Heart right ventricle (tissue), 16 donors: ENCODE results near the gene OXTR. TPM values are rescaled to one million over a fixed set of nuclear protein-coding genes. Genes with fewer than 3 reads are reported as not detected.

Source experiments
- ATAC-seq, 8 donors: fragments of 200-7000 bp; cut with Tn5 transposase; one replicate each; pipeline ENCODE4 v1.9.1; 2020; ENCODE audit warnings: mild to moderate bottlenecking in 8 of 8, moderate library complexity in 8 of 8, moderate number of reproducible peaks in 1 of 8
- DNase-seq, 2 donors: peaks; one replicate each; pipeline ENCODE4 v3.0.0-alpha.2; 2020
- H3K27ac ChIP-seq, 10 donors: fragments of 200-600 bp; sonication (generic) in 2 of 10; one replicate each; pipeline versions ENCODE4 v1.5.0 to v1.8.0; 2020 to 2022; ENCODE audit warnings: mild to moderate bottlenecking in 3 of 10
- H3K27me3 ChIP-seq, 7 donors: fragments of 200-600 bp; one replicate each; pipeline ENCODE4 v1.8.0; 2021 to 2022; ENCODE audit warnings: mild to moderate bottlenecking in 2 of 7
- H3K36me3 ChIP-seq, 9 donors: fragments of 200-600 bp; sonication (generic) in 1 of 9; one replicate each; pipeline versions ENCODE4 v1.5.0 to v1.8.0; 2020 to 2022; ENCODE audit warnings: mild to moderate bottlenecking in 2 of 9
- H3K4me1 ChIP-seq, 9 donors: fragments of 200-600 bp; sonication (generic) in 1 of 9; one replicate each; pipeline versions ENCODE4 v1.5.0 to v1.8.0; 2020 to 2022; ENCODE audit warnings: mild to moderate bottlenecking in 4 of 9
- H3K4me3 ChIP-seq, 10 donors: fragments of 200-600 bp; sonication (generic) in 2 of 10; one replicate each; pipeline versions ENCODE4 v1.5.0 to v1.8.0; 2020 to 2022; ENCODE audit warnings: mild to moderate bottlenecking in 7 of 10, moderate library complexity in 2 of 10
- H3K9me3 ChIP-seq, 11 donors: fragments of 200-600 bp in 10 of 11; sonication (generic) in 2 of 11; one replicate each; pipeline versions ENCODE4 v1.5.0 to v1.8.0; 2013 to 2022; ENCODE audit warnings: mild to moderate bottlenecking in 2 of 11, control low read depth in 1 of 11, moderate library complexity in 1 of 11
- CTCF ChIP-seq, 9 donors: fragments of 200-600 bp; sonication (generic) in 2 of 9; IDR thresholded peaks; one replicate each; pipeline versions ENCODE4 v1.5.0 to v1.8.0; 2021 to 2022; ENCODE audit warnings: antibody characterized with exemption in 9 of 9, mild to moderate bottlenecking in 5 of 9, moderate library complexity in 1 of 9
- WGBS, 2 donors: extraction: QIAGEN DNeasy Blood & Tissue Kit; methylation state at CpG; one replicate each; pipeline ENCODE4 v1.1.7; 2013; ENCODE audit warnings: inconsistent platforms in 1 of 2; 5-methylcytosine and 5-hydroxymethylcytosine counted together
- intact Hi-C, 10 donors: fragments of 100-400 bp; cut with DNase I; formaldehyde crosslinking; loops; one replicate each; pipeline versions ENCODE4 v1.11.1 to v1.14.2; 2022
- polyA plus RNA-seq, 2 donors: library from polyadenylated mRNA; stranded (reverse); fragments of 200-250 nt; gene quantifications; one replicate each; pipeline ENCODE4 v1.2.3, GENCODE V29; 2013
- total RNA-seq, 10 donors: library from RNA; stranded (reverse); fragmentation: NEBNext Ultra II Directional in 3 of 10; extraction: Animal tissue kit (Norgen Biotek cat#: 25700) in 3 of 10; gene quantifications; one replicate each; pipeline versions ENCODE4 v1.2.1 to v1.2.4, GENCODE V29; 2021 to 2023
- donor health status: Arrhythmogenic right ventricular cardiomyopathy.
- donor health status: ischemic (EF 13 %, LVEDD 7.1; RV severe dilation, severe dysfunction).
- donor health status: healthy with polysubstance abuse.
- donor health status: DM: no; HTN: yes; CAD: no.
- donor health status: DM: no; HTN: no; CAD: no.
- donor health status: ischemic (EF 25% LVEDD 6.9; RV normal size, moderate dysfunction).
- donor health status: ischemic (EF 25% LVEDD 5.7; RV mildly dilated, moderate dysfunction).
- donor health status: healthy.
- donor health status: DM: yes; HTN: yes; CAD: no.
- donor health status: Ischemic cardiomyopathy.
- donor health status: ischemic (EF 35%, LVEDD 5.7; RV mildly dilated, moderate dysfunction).
- donor health status: nonischemic (EF 11% LVEDD 7.7; RV severe dilation, severe dysfunction).
- donor health status: DM: yes; HTN: yes; CAD: no.
- donor health status: PGD.
- donor health status: ischemic (EF 29% LVEDD 5.4; RV normal size, mild dysfunction).
- donor health status: nonischemic (EF 23%, LVEDD 6.1; RV moderate dilation, normal function).

The OXTR gene
- total and polyA plus RNA-seq, 12 donors, result 0.12 to 0.49 (median 0.21) TPM; not detected in 2

DNA sequence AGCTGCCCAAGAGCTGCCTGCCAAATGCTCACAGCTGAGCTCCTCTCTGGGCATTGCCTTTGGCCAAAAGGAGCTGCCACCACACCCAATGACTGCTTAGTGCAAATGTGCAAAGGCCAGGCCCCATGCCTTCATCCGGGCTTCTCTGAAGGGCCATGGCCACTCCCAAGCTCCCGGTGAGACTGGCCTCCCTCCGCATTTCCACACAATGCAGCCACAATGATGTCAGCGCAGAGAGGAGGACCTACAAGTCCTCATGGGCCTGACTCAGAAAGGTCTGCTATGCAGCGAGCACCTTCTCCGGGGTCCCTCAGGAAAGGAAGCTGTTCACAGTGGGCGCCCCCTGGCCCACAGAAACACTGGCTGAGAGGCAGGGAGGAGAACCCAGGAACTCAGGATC lies 12.7 kb downstream of the OXTR start:
- WGBS, 2 donors, result 82 to 83% methylated on average over 7 of the region's 7 CpGs
- Histone ChIP-seq H3K27ac (no peak overlapping the region), H3K36me3 (no peaks in the 10 kb centered on the region), H3K4me3 (no peak overlapping the region), H3K4me1 (peaks cover 0 to 5% (median 0%) of the 10 kb centered on the region in 9 donors), H3K9me3 (no peaks in the 10 kb centered on the region), H3K27me3 (no peaks in the 10 kb centered on the region)
- intact Hi-C loops, result no loop called here
- DNase-seq, result no peak
- no peak for TF ChIP-seq CTCF (IDR thresholded peaks at IDR 0.05)
- ATAC-seq, result no peak

- H3K9me3 ChIP-seq, result no peaks in the 10 kb centered on the region
- WGBS, 2 donors, result 75 to 79% methylated on average over 6 of the region's 6 CpGs
- intact Hi-C loops, result no loop called here
- no peak for ATAC-seq
- no peaks in the 10 kb centered on the region for H3K27me3 ChIP-seq
- no peaks in the 10 kb centered on the region for H3K36me3 ChIP-seq
- DNase-seq, result no peak
- H3K27ac ChIP-seq, result no peak overlapping the region
- peak in 3 of 9 donors; percentile 7 to 14 (median 13) for TF ChIP-seq CTCF (IDR thresholded peaks at IDR 0.05)
- H3K4me1 ChIP-seq, result peaks cover 0 to 5% (median 0%) of the 10 kb centered on the region in 9 donors
- no peak overlapping the region for H3K4me3 ChIP-seq
These were observed 13.7 kb downstream of the OXTR start for GRCh38 chr3:8755564-8756237.

DNA sequence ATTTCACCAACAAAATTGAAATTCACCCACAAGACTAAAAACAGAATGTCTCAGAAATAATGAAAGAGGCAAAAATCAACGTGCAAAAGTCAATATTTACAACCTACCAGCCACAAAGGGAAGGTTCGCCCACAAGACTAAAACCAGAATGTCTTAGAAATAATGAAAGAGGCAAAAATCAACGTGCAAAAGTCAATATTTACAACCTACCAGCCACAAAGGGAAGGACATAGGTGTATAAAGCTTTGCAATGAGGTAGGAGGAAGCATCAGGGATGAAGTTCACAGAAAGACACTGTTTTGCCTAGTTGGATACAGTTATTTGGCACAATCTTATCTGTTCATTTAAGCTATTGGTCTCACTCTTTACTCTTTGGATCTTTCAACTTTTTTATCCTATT lies 14.3 kb downstream of the OXTR start:
- Histone ChIP-seq H3K27ac (no peak overlapping the region), H3K4me1 (peaks cover 0 to 5% (median 0%) of the 10 kb centered on the region in 9 donors), H3K36me3 (no peaks in the 10 kb centered on the region), H3K4me3 (no peak overlapping the region), H3K27me3 (no peaks in the 10 kb centered on the region), H3K9me3 (no peaks in the 10 kb centered on the region)
- DNase-seq (no peak), ATAC-seq (no peak)
- WGBS, 2 donors, result 57 to 64% methylated on average over 3 of the region's 3 CpGs
- TF ChIP-seq CTCF (IDR thresholded peaks at IDR 0.05), result no peak
- intact Hi-C loops, result no loop called here

GRCh38 chr3:8752832-8753231 lies 16.6 kb downstream of the OXTR start:
- Histone ChIP-seq H3K4me1 (peaks cover 0 to 5% (median 0%) of the 10 kb centered on the region in 9 donors), H3K27me3 (no peaks in the 10 kb centered on the region), H3K27ac (no peak overlapping the region), H3K36me3 (no peaks in the 10 kb centered on the region), H3K9me3 (no peaks in the 10 kb centered on the region), H3K4me3 (no peak overlapping the region)
- TF ChIP-seq CTCF (IDR thresholded peaks at IDR 0.05), result no peak
- DNase-seq (no peak), ATAC-seq (no peak)
- 81 to 84% methylated on average over 14 of the region's 14 CpGs for WGBS, 2 donors
- intact Hi-C loops, result no loop called here
